ENCODE data around the gene BCL2L13. TPM values are rescaled to one million over a fixed set of nuclear protein-coding genes. Genes with fewer than 3 reads are reported as not detected.
"Not testable (repeated sequence)": the region's sequence is repeated elsewhere in the genome, so short reads cannot be mapped to it uniquely, and the experiment has no call there.

The BCL2L13 gene
- total RNA-seq, 4 donors from 2014 or later, result 56.6 to 71.3 (median 68.9) TPM

DNA sequence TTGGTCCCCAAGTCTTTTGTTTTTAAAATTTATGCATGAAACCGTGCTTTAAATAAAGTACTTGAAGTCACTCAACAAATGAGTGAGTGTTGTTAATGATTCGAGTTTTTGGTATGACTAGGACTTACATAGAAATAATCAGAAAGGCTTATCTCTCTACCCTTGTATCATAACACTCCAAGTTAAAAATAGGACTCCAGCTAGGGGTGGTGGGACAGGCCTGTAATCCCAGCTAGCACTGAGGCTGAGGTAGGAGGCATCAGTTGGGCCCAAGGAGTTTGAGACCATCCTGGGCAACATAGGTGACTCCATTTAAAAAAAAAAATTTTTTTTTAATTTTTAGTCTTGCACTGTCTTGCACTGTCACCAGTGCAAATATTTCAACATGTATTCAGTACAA, 55.6 kb downstream of the BCL2L13 start:
- Histone ChIP-seq H3K4me3 (no peak overlapping the region), H3K36me3 (peaks cover 29% of the 10 kb centered on the region), H3K27me3 (no peaks in the 10 kb centered on the region), H3K4me1 (no peaks in the 10 kb centered on the region), H3K27ac (no peak overlapping the region), H3K9me3 (no peaks in the 10 kb centered on the region)
- DNase-seq (ENCODE audit: low spot score in 2 of 2), result no peak
- TF ChIP-seq, protein P1, sequence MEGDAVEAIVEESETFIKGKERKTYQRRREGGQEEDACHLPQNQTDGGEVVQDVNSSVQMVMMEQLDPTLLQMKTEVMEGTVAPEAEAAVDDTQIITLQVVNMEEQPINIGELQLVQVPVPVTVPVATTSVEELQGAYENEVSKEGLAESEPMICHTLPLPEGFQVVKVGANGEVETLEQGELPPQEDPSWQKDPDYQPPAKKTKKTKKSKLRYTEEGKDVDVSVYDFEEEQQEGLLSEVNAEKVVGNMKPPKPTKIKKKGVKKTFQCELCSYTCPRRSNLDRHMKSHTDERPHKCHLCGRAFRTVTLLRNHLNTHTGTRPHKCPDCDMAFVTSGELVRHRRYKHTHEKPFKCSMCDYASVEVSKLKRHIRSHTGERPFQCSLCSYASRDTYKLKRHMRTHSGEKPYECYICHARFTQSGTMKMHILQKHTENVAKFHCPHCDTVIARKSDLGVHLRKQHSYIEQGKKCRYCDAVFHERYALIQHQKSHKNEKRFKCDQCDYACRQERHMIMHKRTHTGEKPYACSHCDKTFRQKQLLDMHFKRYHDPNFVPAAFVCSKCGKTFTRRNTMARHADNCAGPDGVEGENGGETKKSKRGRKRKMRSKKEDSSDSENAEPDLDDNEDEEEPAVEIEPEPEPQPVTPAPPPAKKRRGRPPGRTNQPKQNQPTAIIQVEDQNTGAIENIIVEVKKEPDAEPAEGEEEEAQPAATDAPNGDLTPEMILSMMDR (IDR thresholded peaks at IDR 0.05), result no peak
- TF ChIP-seq POLR2AphosphoS5 (IDR thresholded peaks at IDR 0.05) (no peak), POLR2A (IDR thresholded peaks at IDR 0.05) (no peak), EP300 (IDR thresholded peaks at IDR 0.05) (no peak)
- 97% methylated on average over 2 of the region's 2 CpGs for WGBS

DNA sequence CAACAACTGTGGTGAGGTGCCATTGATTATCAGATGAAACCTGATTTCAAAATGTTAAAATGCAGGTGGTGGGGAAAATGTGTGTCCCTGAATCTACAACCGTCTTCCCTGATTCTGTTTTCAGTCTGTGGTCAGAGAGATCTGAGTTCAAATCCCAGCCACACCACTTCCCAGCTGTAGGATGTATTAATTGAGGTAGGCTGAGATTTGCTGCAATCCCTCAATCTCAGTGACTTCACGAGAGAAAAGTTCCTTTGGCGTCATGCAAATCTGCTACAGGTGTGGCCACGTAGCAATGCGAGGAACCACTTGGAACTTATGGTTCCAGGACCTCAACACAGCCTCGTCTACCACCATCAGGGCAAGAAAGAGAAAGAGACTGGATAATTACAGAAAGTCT, 56.2 kb downstream of the BCL2L13 start:
- Histone ChIP-seq H3K36me3 (peaks cover 23% of the 10 kb centered on the region), H3K27me3 (no peaks in the 10 kb centered on the region), H3K9me3 (no peaks in the 10 kb centered on the region), H3K4me1 (no peaks in the 10 kb centered on the region), H3K27ac (no peak overlapping the region), H3K4me3 (no peak overlapping the region)
- TF ChIP-seq POLR2AphosphoS5 (IDR thresholded peaks at IDR 0.05) (no peak), POLR2A (IDR thresholded peaks at IDR 0.05) (no peak)
- WGBS, result 77% methylated on average over 6 of the region's 6 CpGs
- no peak for DNase-seq (ENCODE audit: low spot score in 2 of 2)

DNA sequence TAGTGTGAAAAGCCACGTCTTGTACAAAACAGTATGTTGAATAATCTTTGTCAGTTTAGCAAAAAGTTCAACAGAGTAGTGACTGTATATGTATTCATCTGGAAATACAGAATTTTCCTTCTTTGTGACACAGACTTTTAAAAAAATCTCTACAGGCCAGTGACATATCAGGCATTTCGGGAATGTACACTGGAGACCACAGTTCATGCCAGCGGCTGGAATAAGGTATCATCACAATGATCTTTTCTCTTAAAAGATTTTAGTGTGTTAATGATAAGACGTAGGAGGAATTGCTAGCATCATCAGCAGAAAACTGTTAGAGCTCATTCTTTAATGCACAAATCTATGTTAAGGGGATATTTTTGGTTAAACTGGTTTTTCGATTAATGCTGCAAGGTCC, 57.4 kb downstream of the BCL2L13 start:
- WGBS, result 95% methylated on average over 5 of the region's 5 CpGs
- Histone ChIP-seq H3K36me3 (peaks cover 16% of the 10 kb centered on the region), H3K27ac (no peak overlapping the region)

DNA sequence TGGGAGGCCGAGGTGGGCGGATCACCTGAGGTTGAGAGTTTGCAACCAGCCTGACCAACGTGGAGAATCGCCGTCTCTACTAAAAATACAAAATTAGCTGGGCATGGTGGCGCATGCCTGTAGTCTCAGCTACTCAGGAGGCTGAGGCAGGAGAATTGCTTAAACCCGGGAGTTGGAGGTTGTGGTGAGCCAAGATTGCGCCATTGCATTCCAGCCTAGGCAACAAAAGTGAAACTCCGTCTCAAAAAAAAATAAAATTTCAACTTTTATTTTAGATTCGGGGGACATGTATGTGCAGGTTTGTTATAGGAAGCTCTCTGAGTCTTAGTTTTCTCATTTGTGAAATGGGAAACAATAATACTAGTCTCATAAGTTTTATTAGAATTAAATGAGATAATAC, 58.6 kb downstream of the BCL2L13 start:
- 94% methylated on average over 10 of the region's 10 CpGs for WGBS
- not testable (repeated sequence) for H3K27ac ChIP-seq; H3K27me3 ChIP-seq; H3K9me3 ChIP-seq; H3K4me1 ChIP-seq; H3K4me3 ChIP-seq; DNase-seq (ENCODE audit: low spot score in 2 of 2)
- peaks cover 11% of the 10 kb centered on the region for H3K36me3 ChIP-seq

More for the DNA sequence above, 57.4 kb downstream of the BCL2L13 start:
- Histone ChIP-seq H3K27me3 (no peaks in the 10 kb centered on the region), H3K9me3 (no peaks in the 10 kb centered on the region), H3K4me1 (no peaks in the 10 kb centered on the region), H3K4me3 (no peak overlapping the region)
- TF ChIP-seq POLR2AphosphoS5 (IDR thresholded peaks at IDR 0.05) (no peak), POLR2A (IDR thresholded peaks at IDR 0.05) (no peak), EP300 (IDR thresholded peaks at IDR 0.05) (no peak)
- TF ChIP-seq, protein P1 (IDR thresholded peaks at IDR 0.05), result no peak
- DNase-seq (ENCODE audit: low spot score in 2 of 2), result no peak

DNA sequence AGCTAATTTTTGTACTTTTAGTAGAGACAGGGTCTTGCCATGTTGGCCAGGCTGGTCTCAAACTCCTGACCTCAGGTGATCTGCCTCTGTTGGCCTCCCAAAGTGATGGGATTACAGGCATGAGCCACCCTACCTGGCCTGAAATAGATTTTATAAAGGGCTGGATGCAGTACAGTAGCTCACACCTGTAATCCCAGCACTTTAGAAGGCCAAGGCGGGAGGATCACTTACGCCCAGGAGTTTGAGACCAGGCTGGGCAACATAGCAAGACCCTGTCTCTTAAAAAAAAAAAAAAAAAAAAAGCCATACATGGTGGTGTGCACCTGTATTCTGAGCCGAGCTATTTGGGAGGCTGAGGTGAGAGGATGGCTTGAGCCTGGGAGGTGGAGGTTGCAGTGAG, 59.7 kb downstream of the BCL2L13 start:
- not testable (repeated sequence) for H3K4me1 ChIP-seq; H3K4me3 ChIP-seq; DNase-seq (ENCODE audit: low spot score in 2 of 2); H3K27ac ChIP-seq; H3K9me3 ChIP-seq; H3K27me3 ChIP-seq
- peaks cover 11% of the 10 kb centered on the region for H3K36me3 ChIP-seq
- WGBS, result 97% methylated on average over 3 of the region's 3 CpGs

DNA sequence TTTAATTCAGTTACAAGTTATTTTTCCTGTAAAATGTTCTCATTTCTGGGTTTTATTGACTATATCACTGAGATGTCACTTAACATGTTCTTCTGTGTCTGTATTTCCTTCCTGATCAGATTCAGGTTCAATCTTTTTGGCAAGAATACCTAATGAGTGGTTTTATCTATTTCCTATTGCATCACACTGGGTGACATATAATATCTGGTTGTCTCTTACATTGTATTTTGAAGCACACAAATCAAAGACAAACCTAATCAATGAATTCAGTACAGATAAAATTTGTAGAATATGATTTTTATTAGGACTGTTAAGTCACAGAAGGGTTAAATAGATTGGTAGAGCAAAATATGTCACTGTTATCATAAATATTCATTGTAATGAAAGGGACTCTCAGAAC, 60.4 kb downstream of the BCL2L13 start:
- H3K36me3 ChIP-seq, result peaks cover 12% of the 10 kb centered on the region
- DNase-seq (ENCODE audit: low spot score in 2 of 2), result no peak
- H3K27me3 ChIP-seq, result no peaks in the 10 kb centered on the region
- no peak overlapping the region for H3K4me3 ChIP-seq
- TF ChIP-seq POLR2A (IDR thresholded peaks at IDR 0.05) (no peak), EP300 (IDR thresholded peaks at IDR 0.05) (no peak), POLR2AphosphoS5 (IDR thresholded peaks at IDR 0.05) (no peak)
- TF ChIP-seq, protein P1 (IDR thresholded peaks at IDR 0.05), result no peak
- H3K9me3 ChIP-seq, result no peaks in the 10 kb centered on the region
- no peaks in the 10 kb centered on the region for H3K4me1 ChIP-seq
- H3K27ac ChIP-seq, result no peak overlapping the region

DNA sequence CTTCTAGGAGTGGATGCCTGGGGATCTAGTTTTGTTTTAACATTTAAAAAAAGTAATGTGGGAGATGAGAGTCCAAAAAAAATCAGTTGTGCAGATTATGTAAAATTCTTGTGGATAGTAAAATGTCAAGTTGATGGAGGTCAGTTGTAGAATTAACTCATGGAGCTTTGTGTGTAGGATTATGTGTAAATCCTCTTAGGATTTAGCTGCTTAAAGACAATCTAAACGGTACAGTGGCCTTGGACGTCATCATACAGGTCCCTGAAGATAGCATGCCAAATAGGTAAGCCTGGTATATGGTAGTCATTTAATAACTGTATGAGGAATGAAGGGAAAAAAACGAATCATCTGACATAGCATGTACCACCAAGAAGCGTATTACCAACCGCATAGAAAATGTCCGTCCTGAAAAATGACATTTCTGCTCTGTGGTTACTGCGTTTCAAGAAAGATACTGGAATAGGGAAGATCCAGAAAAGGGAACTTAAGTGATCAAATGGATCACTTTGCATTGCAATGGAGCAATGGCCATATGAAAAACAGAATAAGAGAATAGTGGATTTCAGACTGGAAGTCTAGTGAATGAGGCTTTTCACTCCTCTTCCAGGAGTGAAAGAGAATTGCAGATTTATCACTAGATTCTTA, 61.3 kb downstream of the BCL2L13 start:
- no peak for DNase-seq (ENCODE audit: low spot score in 2 of 2)
- H3K27me3 ChIP-seq, result no peaks in the 10 kb centered on the region
- WGBS, result 84% methylated on average over 7 of the region's 7 CpGs
- H3K4me3 ChIP-seq, result no peak overlapping the region
- H3K36me3 ChIP-seq, result peaks cover 12% of the 10 kb centered on the region
- TF ChIP-seq, protein P1 (IDR thresholded peaks at IDR 0.05), result no peak
- TF ChIP-seq EP300 (IDR thresholded peaks at IDR 0.05) (no peak), POLR2AphosphoS5 (IDR thresholded peaks at IDR 0.05) (no peak), POLR2A (IDR thresholded peaks at IDR 0.05) (no peak)
- no peaks in the 10 kb centered on the region for H3K4me1 ChIP-seq
- no peaks in the 10 kb centered on the region for H3K9me3 ChIP-seq
- H3K27ac ChIP-seq, result no peak overlapping the region
